Heart right ventricle (tissue), 16 donors: ENCODE data around the gene PTGR2. TPM values are rescaled to one million over a fixed set of nuclear protein-coding genes. Genes with fewer than 3 reads are reported as not detected.

Experiments
- ATAC-seq, 8 donors: fragments of 200-7000 bp; cut with Tn5 transposase; one replicate each; pipeline ENCODE4 v1.9.1; 2020; ENCODE audit warnings: mild to moderate bottlenecking in 8 of 8, moderate library complexity in 8 of 8, moderate number of reproducible peaks in 1 of 8
- DNase-seq, 2 donors: peaks; one replicate each; pipeline ENCODE4 v3.0.0-alpha.2; 2020
- H3K27ac ChIP-seq, 10 donors: fragments of 200-600 bp; sonication (generic) in 2 of 10; one replicate each; pipeline versions ENCODE4 v1.5.0 to v1.8.0; 2020 to 2022; ENCODE audit warnings: mild to moderate bottlenecking in 3 of 10
- H3K27me3 ChIP-seq, 7 donors: fragments of 200-600 bp; one replicate each; pipeline ENCODE4 v1.8.0; 2021 to 2022; ENCODE audit warnings: mild to moderate bottlenecking in 2 of 7
- H3K36me3 ChIP-seq, 9 donors: fragments of 200-600 bp; sonication (generic) in 1 of 9; one replicate each; pipeline versions ENCODE4 v1.5.0 to v1.8.0; 2020 to 2022; ENCODE audit warnings: mild to moderate bottlenecking in 2 of 9
- H3K4me1 ChIP-seq, 9 donors: fragments of 200-600 bp; sonication (generic) in 1 of 9; one replicate each; pipeline versions ENCODE4 v1.5.0 to v1.8.0; 2020 to 2022; ENCODE audit warnings: mild to moderate bottlenecking in 4 of 9
- H3K4me3 ChIP-seq, 10 donors: fragments of 200-600 bp; sonication (generic) in 2 of 10; one replicate each; pipeline versions ENCODE4 v1.5.0 to v1.8.0; 2020 to 2022; ENCODE audit warnings: mild to moderate bottlenecking in 7 of 10, moderate library complexity in 2 of 10
- H3K9me3 ChIP-seq, 11 donors: fragments of 200-600 bp in 10 of 11; sonication (generic) in 2 of 11; one replicate each; pipeline versions ENCODE4 v1.5.0 to v1.8.0; 2013 to 2022; ENCODE audit warnings: mild to moderate bottlenecking in 2 of 11, control low read depth in 1 of 11, moderate library complexity in 1 of 11
- WGBS, 2 donors: extraction: QIAGEN DNeasy Blood & Tissue Kit; methylation state at CpG; one replicate each; pipeline ENCODE4 v1.1.7; 2013; ENCODE audit warnings: inconsistent platforms in 1 of 2; 5-methylcytosine and 5-hydroxymethylcytosine counted together
- intact Hi-C, 10 donors: fragments of 100-400 bp; cut with DNase I; formaldehyde crosslinking; loops; one replicate each; pipeline versions ENCODE4 v1.11.1 to v1.14.2; 2022
- polyA plus RNA-seq, 2 donors: library from polyadenylated mRNA; stranded (reverse); fragments of 200-250 nt; gene quantifications; one replicate each; pipeline ENCODE4 v1.2.3, GENCODE V29; 2013
- total RNA-seq, 10 donors: library from RNA; stranded (reverse); fragmentation: NEBNext Ultra II Directional in 3 of 10; extraction: Animal tissue kit (Norgen Biotek cat#: 25700) in 3 of 10; gene quantifications; one replicate each; pipeline versions ENCODE4 v1.2.1 to v1.2.4, GENCODE V29; 2021 to 2023
- TF ChIP-seq, protein P1 (sequence below), 9 donors: fragments of 200-600 bp; sonication (generic) in 2 of 9; IDR thresholded peaks; one replicate each; pipeline versions ENCODE4 v1.5.0 to v1.8.0; 2021 to 2022; ENCODE audit warnings: antibody characterized with exemption in 9 of 9, mild to moderate bottlenecking in 5 of 9, moderate library complexity in 1 of 9
- donor health status: Arrhythmogenic right ventricular cardiomyopathy.
- donor health status: ischemic (EF 13 %, LVEDD 7.1; RV severe dilation, severe dysfunction).
- donor health status: healthy with polysubstance abuse.
- donor health status: DM: no; HTN: yes; CAD: no.
- donor health status: DM: no; HTN: no; CAD: no.
- donor health status: ischemic (EF 25% LVEDD 6.9; RV normal size, moderate dysfunction).
- donor health status: ischemic (EF 25% LVEDD 5.7; RV mildly dilated, moderate dysfunction).
- donor health status: healthy.
- donor health status: DM: yes; HTN: yes; CAD: no.
- donor health status: Ischemic cardiomyopathy.
- donor health status: ischemic (EF 35%, LVEDD 5.7; RV mildly dilated, moderate dysfunction).
- donor health status: nonischemic (EF 11% LVEDD 7.7; RV severe dilation, severe dysfunction).
- donor health status: DM: yes; HTN: yes; CAD: no.
- donor health status: PGD.
- donor health status: ischemic (EF 29% LVEDD 5.4; RV normal size, mild dysfunction).
- donor health status: nonischemic (EF 23%, LVEDD 6.1; RV moderate dilation, normal function).

Gene PTGR2
- total and polyA plus RNA-seq, 12 donors, result 9.5 to 48.7 (median 35.4) TPM

DNA sequence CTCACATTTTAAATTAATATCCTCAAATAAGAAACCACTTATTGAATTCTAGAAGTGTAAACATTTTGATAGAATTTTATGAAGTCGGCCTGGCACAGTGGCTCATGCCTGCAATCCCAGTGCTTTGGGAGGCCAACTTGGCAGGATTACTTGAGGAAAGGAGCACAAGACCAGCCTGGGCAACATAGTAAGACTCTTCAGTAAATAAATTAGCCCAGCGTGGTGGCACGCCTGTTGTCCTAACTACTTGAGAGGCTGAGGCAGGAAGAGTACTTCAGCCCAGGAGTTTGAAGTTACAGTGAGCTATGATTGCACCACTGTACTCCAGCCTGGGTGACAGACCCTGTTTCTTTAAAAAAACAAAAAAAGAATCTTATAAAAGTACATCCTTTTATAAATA lies 26.2 kb downstream of the PTGR2 start:
- intact Hi-C loops, result no loop called here
- peaks cover 0 to 80% (median 6%) of the 10 kb centered on the region in 9 donors for H3K36me3 ChIP-seq
- no peak for DNase-seq
- WGBS, 2 donors, result 93 to 95% methylated on average over 3 of the region's 3 CpGs
- H3K27me3 ChIP-seq, result no peaks in the 10 kb centered on the region
- TF ChIP-seq, protein P1, sequence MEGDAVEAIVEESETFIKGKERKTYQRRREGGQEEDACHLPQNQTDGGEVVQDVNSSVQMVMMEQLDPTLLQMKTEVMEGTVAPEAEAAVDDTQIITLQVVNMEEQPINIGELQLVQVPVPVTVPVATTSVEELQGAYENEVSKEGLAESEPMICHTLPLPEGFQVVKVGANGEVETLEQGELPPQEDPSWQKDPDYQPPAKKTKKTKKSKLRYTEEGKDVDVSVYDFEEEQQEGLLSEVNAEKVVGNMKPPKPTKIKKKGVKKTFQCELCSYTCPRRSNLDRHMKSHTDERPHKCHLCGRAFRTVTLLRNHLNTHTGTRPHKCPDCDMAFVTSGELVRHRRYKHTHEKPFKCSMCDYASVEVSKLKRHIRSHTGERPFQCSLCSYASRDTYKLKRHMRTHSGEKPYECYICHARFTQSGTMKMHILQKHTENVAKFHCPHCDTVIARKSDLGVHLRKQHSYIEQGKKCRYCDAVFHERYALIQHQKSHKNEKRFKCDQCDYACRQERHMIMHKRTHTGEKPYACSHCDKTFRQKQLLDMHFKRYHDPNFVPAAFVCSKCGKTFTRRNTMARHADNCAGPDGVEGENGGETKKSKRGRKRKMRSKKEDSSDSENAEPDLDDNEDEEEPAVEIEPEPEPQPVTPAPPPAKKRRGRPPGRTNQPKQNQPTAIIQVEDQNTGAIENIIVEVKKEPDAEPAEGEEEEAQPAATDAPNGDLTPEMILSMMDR (IDR thresholded peaks at IDR 0.05), result no peak
- ATAC-seq, result no peak
- no peaks in the 10 kb centered on the region for H3K9me3 ChIP-seq
- H3K4me3 ChIP-seq, result no peak overlapping the region
- H3K27ac ChIP-seq, result no peak overlapping the region
- no peaks in the 10 kb centered on the region for H3K4me1 ChIP-seq

DNA sequence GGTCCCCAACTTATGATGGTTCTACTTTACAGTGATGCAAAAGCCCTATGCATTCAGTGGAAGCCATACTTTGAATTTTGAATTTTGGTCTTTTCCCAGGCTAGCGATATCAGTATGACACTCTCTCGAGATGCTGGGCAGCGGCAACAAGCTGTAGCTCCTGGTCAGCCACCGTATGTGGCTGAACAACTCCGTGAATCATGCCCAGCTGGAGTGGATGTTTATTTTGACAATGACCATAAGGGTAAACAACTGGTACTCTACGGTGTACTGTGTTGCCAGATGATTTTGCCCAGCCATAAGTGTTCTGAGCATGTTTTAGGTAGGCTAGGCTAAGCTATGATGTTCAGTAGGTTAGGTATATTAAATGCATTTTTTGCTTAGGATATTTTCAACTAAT lies 26.8 kb downstream of the PTGR2 start:
- TF ChIP-seq, protein P1 (IDR thresholded peaks at IDR 0.05), result no peak
- Histone ChIP-seq H3K36me3 (peaks cover 0 to 82% (median 8%) of the 10 kb centered on the region in 9 donors), H3K4me1 (no peaks in the 10 kb centered on the region), H3K4me3 (no peak overlapping the region), H3K9me3 (no peaks in the 10 kb centered on the region), H3K27ac (no peak overlapping the region), H3K27me3 (no peaks in the 10 kb centered on the region)
- DNase-seq (no peak), ATAC-seq (no peak)
- 88 to 94% methylated on average over 6 of the region's 6 CpGs for WGBS, 2 donors
- intact Hi-C loops, result no loop called here

DNA sequence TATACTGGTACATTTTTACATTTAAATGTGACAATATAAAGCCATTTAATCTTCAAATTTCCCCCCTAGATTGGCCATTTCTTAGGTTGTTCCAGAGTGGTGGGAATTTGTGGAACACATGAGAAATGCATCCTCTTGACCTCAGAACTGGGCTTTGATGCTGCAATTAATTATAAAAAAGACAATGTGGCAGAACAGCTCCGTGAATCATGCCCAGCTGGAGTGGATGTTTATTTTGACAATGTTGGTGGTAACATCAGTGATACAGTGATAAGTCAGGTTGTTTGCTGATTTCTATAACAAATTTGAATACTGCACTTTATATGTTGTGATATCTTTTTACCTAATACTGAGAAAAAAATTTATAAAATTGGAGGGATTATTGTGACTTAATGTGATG lies 27.4 kb downstream of the PTGR2 start:
- H3K4me1 ChIP-seq, result no peaks in the 10 kb centered on the region
- H3K9me3 ChIP-seq, result no peaks in the 10 kb centered on the region
- H3K27me3 ChIP-seq, result no peaks in the 10 kb centered on the region
- no peak for DNase-seq
- TF ChIP-seq, protein P1 (IDR thresholded peaks at IDR 0.05), result no peak
- intact Hi-C loops, result no loop called here
- no peak for ATAC-seq
- H3K27ac ChIP-seq, result no peak overlapping the region
- 84% methylated on average over 1 of the region's 1 CpG for WGBS, 2 donors
- no peak overlapping the region for H3K4me3 ChIP-seq
- peaks cover 0 to 79% (median 11%) of the 10 kb centered on the region in 9 donors for H3K36me3 ChIP-seq

DNA sequence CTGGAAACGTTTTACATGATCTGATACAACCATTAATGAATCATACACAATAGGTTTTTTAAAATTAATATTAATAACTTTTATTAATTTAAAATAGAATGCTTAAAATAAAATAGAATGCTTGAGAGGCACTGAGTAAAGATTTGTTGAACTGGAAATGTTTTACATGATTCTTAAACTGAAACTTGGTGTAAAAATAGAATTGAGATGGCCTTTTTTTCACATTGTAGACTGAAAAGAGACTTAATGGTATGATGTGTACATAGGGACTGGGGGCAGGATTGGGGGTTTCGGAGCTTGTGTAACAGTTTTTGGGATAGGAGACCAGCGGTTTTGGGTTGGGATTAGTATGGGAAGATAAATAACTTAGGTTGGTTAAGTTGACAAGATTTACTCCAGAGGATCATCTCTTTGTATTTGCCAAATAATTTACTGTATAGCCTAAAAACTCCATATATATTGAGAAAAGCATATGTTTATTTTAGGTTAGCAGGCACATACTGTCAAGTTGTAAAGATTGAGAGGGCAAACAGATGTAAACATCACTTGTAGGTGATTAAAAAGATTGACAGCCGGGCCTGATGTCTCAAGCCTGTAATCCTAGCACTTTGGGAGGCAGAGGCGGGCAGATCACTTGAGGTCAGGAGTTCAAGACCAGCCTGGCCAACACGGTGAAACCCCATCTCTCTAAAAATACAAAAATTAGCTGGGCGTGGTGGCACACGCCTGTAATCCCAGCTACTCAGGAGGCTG lies 33.0 kb downstream of the PTGR2 start:
- Histone ChIP-seq H3K36me3 (peaks cover 0 to 35% (median 5%) of the 10 kb centered on the region in 9 donors), H3K4me3 (peak overlapping the region in 1 of 10 donors; percentile 84)
- intact Hi-C loops, result loop anchor here in 2 of 10 donors (5.0 kb wide), 1 partner anchor 32 kb away; the partner anchor contains the start of gene PTGR2 (in 2 of the 2)

More for the DNA sequence above, 33.0 kb downstream of the PTGR2 start:
- Histone ChIP-seq H3K9me3 (no peaks in the 10 kb centered on the region), H3K4me1 (peaks cover 0 to 39% (median 24%) of the 10 kb centered on the region in 9 donors), H3K27me3 (no peaks in the 10 kb centered on the region), H3K27ac (peak overlapping the region in 2 of 10 donors; percentile 94 to 98)
- TF ChIP-seq, protein P1 (IDR thresholded peaks at IDR 0.05), result no peak
- DNase-seq, result no peak
- ATAC-seq, result no peak
- WGBS, 2 donors, result 89 to 93% methylated on average over 8 of the region's 8 CpGs
